GM18507 (cell line): Measurements from ENCODE around the gene GLB1L3.

ENCODE experiments used
- DNase-seq: peaks from one replicate; pipeline ENCODE4 v3.0.0; 2011; ENCODE audit warnings: low read depth; ENCODE audit not compliant: insufficient read length; ENCODE audit errors: extremely low spot score
- FAIRE-seq: peaks from 2 replicates; lab custom pipeline; 2011; peaks lifted over from hg19 to GRCh38; lab: Jason Lieb, UNC

GLB1L3 gene, protein sequence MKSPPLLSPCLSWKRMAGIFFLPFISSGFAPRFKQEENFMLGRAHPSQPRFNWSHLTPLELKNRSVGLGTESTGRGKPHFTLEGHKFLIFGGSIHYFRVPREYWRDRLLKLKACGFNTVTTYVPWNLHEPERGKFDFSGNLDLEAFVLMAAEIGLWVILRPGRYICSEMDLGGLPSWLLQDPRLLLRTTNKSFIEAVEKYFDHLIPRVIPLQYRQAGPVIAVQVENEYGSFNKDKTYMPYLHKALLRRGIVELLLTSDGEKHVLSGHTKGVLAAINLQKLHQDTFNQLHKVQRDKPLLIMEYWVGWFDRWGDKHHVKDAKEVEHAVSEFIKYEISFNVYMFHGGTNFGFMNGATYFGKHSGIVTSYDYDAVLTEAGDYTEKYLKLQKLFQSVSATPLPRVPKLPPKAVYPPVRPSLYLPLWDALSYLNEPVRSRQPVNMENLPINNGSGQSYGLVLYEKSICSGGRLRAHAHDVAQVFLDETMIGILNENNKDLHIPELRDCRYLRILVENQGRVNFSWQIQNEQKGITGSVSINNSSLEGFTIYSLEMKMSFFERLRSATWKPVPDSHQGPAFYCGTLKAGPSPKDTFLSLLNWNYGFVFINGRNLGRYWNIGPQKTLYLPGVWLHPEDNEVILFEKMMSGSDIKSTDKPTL

DNA sequence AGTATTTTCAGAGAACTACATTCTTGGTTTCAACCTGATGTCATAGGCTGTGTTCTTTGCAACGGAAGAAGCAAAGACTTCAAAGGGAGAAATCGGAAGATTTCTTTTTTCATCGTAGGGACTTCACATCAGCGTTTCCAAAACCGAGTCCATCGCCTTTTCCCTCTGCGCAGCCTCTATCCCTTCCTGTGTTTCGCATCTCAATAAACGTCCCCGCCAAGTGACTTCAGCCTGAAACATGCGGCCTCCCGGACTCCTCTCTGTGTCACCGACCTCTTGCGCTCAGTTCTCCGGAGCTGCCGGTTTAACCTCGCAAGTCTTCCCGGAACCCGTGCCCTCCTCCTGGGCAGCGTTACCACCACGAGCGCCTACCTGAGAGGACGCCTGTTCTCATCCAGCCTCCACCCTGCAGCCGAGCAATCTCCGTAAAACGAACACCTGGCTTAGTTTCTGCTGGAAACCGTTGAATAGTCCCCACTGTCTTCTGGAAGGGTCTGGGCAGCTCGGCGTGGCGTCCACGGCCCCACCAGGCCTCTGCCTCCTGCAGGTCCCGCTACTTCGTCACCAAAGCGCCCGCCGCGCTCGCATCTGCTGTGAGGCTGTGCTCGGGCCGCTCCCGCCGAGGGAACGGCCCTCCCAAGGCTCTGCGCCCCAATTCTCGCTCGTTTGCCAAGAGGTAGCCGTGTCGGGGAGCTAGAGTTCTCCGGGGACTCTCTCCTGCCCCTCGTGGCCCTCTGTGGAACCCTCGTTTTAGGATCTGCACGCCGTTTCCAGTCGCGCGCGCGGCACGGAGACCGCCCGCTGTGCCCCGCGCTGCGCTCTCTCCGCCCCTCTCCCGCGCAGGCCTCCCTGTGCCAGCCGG is at the start of gene GLB1L3:
GLB1L3 (plus strand) TSS at position 846 of the 862 bp plus-strand sequence. CDS start 362 bp downstream, outside the sequence.
- DNase-seq = no peak
- FAIRE-seq = no peak

DNA sequence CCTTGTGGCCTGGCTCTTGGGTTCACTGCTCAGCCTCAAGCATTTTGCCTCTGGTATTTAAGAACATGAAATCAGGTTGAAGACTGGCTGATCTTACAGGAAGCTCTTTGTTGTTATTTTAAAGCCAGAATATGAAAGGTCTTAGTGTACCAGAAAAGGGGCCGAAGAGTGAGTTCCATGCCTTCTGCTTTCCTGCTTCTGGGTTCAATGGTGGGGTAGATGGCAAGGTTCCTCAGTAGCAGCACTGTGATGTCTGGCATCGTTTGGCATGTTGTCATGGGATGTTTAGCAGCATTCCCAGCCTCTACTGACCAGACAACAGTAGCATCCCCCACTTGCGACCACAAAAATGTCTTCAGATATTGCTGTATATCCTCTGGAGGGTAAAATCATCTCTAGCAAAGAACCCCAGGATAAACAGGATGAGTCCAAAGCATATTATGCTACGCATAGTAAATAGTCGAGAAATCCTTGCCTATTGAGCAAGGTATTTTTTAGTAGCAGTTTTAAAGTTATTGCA is 49.3 kb upstream of the GLB1L3 start:
- FAIRE-seq = no peak

DNA sequence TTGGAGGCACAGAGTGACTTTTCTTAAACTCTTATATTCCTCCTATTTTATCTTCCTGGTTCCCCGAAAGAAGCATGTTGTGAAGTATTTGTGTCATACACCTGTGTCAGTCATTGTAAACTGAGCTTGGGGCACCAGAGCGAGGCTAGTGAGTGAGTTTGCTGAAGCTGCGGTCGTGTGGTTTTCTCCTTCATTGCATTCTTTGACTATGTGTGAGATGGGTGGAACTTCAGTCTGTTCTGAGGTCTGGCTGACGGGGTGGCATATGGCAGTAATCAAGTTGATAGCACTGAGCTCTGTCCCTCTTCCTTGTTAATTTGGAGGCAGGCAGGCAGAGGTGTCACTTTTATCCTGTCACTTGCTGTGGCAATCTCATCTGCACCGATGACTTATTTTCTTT is 47.6 kb upstream of the GLB1L3 start:
- DNase-seq (peak; percentile 35), FAIRE-seq (peak; percentile 94)

More for the DNA sequence above, 49.3 kb upstream of the GLB1L3 start:
- no peak for DNase-seq

DNA sequence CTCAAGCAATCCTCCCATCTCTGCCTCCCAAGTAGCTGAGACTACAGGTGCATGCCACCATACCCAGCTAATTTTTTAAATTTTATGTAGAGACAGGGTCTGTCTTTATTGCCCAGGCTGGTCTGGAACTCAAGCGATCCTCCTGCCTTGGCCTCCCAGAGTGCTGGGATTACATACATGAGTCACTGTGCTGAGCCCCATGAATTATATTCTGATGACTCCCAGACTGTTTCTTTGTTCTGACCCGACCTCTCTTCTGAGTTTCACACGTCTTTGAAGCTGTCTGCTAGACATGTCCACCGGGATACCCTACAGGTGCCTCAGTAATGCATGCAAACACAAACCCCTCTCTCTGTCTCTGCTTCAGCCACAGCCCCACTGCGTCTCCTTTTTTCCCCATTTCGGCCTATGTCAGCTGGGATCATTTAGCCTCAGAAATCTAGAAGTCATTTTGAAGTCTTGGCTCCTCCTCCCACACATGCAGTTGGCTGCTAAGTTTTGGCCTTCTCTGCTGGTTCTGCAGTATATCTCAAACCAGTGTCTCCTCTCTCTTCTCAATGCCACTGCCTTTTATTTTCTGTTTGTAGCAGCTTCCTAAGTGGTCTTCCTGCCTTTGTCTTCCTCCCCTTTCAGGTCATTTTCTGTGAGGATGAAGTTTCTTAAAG is 46.9 kb upstream of the GLB1L3 start:
- no peak for FAIRE-seq
- DNase-seq = no peak

DNA sequence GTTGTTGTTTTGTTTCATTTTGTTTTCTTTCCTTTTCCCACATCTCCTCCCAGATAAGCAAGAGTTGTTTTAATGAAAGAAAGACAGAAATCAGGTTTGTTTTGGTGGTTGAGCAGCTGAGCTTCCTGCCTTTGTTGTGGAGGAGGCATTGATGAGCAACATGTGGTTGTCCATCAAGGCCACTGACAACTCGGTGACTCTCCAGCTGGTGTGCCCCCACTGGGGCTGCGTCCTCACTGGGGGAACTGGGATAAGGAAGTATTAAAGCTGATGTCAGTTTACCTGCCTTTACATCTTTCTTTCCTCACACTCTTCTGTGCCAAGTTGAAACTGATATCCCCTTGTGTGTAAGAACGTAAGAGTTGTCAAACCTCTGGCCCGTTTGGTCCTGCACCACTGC is 45.8 kb upstream of the GLB1L3 start:
- DNase-seq (no peak), FAIRE-seq (no peak)

DNA sequence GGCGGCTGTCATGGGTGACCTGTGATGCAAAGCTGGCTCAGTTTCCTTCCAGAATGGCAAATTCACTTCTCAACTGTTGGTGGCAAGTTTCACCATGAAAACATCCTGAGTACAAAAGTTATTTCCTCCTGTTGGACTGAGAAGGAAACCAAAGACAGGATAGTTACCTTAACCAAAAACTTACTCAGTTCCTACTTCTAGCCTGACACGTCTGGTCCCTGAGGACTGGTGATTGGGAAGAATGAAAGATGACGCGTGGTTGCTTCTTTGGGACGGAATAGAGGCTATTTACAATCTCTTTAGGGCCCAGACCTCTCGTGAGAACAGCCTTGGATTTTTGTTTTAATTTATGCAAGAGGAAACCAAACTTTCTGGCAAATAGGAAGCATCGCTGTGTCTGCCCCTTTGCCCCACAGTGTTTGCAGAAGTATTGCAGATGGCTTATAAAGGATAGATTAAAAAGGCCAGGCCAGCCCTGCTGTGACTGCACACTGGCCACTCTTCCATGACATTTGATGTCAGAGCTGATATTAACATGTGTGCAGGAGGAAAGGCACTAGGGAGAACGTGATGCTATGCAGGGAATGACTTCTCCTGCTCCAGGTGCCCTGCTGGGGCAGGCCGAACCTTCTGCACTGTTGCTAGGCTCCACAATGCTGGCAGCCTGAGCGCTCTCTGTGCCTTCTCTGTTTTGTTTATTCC is 44.1 kb upstream of the GLB1L3 start:
- no peak for FAIRE-seq
- no peak for DNase-seq

DNA sequence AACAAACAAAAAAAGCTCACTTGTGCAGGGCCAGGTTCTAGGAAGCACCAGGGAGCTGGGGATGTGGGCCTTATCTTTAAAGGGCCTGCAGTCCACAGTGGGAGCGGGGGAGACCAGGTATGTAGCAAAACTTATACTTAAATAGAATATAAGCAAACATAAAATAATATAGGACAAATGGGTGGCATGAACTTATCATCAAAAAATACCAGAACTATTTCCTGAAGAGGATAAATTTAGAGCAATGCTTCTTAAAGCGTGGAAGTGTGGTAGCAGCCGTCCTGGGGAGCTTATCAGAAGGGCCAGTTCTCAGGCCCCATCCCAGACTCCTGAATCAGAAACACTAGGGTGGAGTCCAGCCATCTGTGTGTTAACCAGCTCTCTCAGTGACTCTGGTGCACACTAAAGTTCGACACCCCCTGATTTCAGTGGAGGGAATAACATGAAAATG is 42.4 kb upstream of the GLB1L3 start:
- FAIRE-seq (no peak), DNase-seq (no peak)

DNA sequence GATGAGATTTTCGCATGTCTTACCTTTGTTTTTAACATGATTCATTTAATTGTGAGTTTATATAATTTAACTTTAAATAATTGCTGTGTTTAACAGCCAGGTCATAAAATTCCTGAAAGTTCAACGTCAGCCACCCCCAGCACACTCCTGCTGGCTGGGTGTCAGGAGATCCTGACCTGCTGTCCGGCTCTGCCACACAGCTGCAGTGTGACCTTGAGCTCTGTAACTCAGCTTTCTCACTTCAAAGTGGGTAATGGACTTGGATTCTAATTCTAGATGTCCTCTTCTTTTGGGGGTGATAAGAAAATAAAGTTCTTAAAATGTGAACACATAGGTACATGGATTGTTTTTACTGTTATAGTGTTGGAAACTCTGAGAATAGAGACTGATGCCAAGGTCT is 40.8 kb upstream of the GLB1L3 start:
- DNase-seq (no peak), FAIRE-seq (no peak)

DNA sequence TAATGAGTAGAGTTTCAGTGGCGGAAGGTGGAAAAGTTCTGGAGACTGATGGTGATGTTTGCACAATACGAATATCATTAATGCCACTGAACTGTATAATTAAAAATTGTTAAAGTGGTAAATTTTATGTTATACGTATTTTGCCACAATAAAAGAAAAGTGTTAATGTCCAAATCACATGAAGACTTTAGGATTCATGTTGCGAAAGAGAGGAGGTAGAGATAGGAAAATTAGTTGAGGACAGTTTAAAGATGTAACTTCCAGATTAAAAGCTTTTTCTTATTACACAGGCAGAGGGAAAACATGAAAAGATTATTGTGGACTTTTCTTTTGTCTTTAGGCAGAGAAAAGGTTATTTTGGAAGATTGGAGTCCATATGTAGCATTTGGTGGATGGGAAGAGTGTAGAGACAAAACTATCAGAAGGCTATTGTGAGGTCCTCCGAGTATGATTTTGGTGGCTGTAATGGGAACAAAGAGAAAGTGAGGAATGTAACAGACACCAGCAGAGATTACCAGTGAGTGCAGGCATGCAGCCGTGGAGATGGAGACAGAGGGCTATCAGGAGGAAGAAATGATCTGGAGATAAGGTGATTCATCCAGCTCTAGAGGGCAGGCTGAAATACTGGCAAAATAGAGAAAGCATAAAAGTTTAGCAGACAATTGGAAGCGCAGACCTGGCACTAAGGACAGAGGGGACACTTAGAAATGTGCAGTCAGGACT is 39.2 kb upstream of the GLB1L3 start:
- DNase-seq = no peak
- no peak for FAIRE-seq

DNA sequence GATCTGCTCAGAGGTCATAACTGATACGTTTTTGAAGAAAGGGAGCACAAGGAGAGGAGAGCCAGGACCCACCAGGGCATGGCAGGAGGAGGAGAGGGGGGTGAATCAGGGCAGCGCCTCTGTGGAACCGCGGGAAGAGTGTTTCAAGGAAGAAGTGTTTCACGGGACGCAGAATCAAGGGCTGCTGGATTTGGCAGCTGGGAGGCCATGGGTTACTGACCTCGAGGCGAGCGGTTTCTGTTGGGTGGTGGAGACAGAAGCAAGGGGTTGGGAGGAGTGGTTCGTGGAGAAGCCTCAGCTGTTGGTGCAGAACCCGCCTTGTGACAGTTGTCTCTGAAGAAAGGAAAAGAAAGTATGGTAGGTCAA is 38.6 kb upstream of the GLB1L3 start:
- FAIRE-seq (no peak), DNase-seq (no peak)

DNA sequence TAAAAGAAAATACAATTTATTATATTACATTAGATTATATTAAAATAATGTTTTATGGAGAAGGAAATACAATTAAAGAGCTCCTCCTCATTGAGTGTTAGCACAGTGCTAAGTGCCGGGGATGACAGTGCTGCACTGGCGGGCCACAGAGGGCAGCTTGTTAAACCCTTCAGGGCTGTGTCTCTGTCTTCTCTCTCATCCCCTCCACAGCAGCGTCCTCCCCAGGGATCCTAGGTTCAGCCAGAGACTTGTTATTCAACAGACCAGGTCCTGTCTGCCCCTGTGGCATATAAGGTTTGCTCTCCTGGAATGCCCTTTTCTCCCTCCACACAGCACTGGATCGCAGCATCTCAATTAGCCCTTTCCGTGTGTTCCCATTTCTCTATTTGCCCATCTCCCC is 37.2 kb upstream of the GLB1L3 start:
- FAIRE-seq (no peak), DNase-seq (no peak)

DNA sequence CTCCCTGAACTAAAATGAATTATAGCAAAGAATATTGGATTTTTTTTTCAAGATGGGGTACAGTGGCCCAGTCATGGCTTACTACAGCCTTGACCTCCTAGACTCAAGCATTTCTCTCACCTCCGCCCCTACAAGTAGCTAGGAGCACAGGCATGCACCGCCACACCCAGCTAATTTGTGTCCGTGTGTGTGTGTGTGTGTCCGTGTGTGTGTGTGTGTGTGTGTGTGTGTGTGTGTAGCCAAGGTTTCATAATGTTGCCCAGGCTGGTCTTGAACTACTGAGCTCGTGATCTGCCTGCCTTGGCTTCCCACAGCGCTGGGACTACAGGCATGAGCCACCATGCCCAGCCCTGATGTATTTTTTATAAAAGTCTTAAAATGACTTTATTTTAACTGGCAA is 35.6 kb upstream of the GLB1L3 start:
- no peak for DNase-seq
- FAIRE-seq = no peak

DNA sequence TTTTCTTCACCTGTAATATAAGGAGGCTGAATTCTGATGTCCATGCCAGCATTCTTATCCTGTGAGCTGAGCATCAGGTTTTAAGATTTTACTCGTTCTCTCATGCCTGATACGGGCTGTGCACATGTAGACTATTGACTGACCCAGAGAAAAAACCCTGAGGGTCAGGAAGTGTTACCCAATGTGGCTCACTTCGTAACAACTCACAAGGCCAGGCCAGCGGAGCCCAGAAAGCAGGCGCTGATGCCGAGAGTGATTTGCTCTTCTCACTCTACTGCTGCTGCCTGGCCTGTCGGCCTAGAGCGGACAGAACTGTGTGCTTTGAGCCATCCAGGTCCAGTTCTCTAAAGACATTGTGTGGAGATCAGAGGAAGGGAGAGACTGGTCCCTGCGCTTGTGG is 33.8 kb upstream of the GLB1L3 start:
- DNase-seq (no peak), FAIRE-seq (no peak)

DNA sequence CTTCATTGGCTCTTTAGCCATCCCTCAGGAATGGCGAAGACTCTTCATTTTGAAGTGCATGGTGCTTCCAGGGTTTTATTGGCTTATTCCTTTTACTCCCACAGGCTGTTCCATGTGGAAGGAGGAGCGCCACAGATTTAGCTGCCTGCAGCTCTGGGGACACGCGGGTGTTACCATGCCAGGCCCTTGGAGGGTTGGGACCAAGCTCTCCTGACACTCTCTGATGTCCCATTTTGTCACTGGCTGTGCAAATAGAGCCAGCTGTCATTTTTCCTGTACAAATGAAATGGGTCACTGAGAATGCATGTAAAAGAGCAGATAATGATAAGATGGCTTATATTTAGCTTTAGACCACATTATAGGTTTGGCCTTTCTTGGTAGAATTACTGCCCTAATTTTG is 32.3 kb upstream of the GLB1L3 start:
- no peak for DNase-seq
- no peak for FAIRE-seq

DNA sequence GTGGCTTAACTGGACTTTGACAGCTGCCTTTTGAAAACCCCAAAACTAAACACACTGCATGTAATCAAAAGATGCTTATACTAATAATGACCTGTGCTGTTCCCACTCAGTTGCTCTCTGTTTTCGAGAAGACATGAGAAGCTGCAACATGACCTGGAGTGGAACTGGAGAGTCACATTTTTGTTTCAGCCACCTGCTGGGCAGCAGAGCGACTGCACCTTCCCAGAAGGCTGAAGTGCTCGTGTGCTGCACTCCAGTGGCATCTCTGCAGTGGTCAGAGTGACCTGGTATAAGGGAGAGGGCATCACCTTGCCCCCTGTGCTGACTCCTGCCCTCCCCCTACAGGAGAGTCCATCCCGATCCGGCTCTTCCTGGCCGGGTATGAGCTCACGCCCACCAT is 31.6 kb upstream of the GLB1L3 start:
- FAIRE-seq = peak; percentile 75
- no peak for DNase-seq

DNA sequence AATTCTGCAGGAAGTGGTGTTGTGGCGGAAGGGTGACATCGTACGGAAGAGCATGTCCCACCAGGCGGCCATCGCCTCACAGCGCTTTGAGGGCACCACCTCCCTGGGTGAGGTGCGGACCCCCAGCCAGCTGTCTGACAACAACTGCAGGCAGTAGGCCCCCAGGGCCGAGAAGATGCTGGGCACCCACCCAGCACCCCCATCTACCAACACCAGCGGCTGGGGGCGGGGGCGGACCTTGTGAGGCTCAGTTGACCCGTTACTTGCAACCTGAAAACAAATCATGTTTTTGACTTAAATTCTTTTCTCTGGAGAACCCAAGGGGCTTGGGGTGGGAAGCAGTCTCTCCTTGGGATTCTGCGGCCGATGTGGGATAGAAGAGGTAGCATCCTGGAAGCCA is 30.7 kb upstream of the GLB1L3 start:
- DNase-seq = no peak
- no peak for FAIRE-seq

DNA sequence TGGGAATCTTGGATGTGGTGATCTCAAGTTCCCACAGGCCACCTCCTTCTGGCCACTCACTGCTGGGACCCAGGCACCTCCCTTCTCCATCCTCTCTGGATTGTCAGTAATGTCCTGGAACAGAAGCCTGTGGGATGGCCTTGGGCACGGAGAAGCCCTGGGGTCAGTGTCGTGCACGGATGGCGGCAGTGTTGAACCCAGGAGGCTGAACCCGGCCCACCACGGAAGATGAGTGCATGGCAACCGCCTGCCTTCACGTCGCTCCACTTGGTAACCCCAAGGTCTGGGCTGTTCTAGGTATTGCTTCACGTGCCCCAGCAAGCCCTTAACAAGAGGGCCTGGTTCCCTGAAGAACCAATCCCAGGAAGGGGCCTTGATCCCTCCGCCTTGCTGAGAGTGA is 30.1 kb upstream of the GLB1L3 start:
- FAIRE-seq = no peak
- no peak for DNase-seq

DNA sequence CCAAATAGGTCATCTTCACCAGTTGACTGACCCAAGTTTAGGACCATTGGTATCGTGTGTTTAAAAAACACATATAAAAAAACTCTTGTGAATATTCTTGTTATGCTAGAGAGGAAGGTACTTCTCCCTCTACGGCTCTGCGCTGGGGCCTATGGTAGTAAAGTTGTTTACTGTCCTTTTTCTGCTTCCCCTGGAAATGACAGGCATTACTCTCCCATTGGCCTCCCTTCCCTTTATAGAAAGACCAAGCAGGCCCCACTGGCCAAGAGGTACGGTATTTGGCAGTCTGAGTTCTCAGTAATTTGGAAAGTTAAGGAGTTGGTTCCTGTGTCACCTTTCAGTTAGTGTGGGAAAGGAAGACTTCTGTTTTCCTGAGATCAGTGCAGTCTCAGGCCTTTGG is 29.5 kb upstream of the GLB1L3 start:
- DNase-seq (no peak), FAIRE-seq (no peak)
